ENCODE measurements around the gene CLDN22.

GRCh38 chr4:183366206-183366835 lies 46.2 kb upstream of the CLDN22 start:
- TF ChIP-seq NRF1 (IDR thresholded peaks at IDR 0.05; ENCODE audit: low read depth, low read length) (no peak), RFX5 (IDR thresholded peaks at IDR 0.05; ENCODE audit: borderline replicate concordance, low read depth, low read length) (no peak), EZH2 (IDR thresholded peaks at IDR 0.05; ENCODE audit: low read depth, low read length, severe bottlenecking) (no peak), POLR2A (IDR thresholded peaks at IDR 0.05; ENCODE audit: control extremely low read depth in 1 of 2, low read depth in 2 of 2, low read length in 2 of 2) (no peak), ATF3 (IDR thresholded peaks at IDR 0.05; ENCODE audit: insufficient read depth, low read depth, low read length) (no peak), POLR2AphosphoS5 (IDR thresholded peaks at IDR 0.05; ENCODE audit: low read depth, low read length) (no peak)
- TF ChIP-seq, protein P1, sequence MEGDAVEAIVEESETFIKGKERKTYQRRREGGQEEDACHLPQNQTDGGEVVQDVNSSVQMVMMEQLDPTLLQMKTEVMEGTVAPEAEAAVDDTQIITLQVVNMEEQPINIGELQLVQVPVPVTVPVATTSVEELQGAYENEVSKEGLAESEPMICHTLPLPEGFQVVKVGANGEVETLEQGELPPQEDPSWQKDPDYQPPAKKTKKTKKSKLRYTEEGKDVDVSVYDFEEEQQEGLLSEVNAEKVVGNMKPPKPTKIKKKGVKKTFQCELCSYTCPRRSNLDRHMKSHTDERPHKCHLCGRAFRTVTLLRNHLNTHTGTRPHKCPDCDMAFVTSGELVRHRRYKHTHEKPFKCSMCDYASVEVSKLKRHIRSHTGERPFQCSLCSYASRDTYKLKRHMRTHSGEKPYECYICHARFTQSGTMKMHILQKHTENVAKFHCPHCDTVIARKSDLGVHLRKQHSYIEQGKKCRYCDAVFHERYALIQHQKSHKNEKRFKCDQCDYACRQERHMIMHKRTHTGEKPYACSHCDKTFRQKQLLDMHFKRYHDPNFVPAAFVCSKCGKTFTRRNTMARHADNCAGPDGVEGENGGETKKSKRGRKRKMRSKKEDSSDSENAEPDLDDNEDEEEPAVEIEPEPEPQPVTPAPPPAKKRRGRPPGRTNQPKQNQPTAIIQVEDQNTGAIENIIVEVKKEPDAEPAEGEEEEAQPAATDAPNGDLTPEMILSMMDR (IDR thresholded peaks at IDR 0.05; ENCODE audit: control extremely low read depth in 1 of 3, insufficient read depth in 1 of 3, low read depth in 1 of 3, low read length in 3 of 3): no peak
- TF ChIP-seq, protein P2, sequence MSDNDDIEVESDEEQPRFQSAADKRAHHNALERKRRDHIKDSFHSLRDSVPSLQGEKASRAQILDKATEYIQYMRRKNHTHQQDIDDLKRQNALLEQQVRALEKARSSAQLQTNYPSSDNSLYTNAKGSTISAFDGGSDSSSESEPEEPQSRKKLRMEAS (IDR thresholded peaks at IDR 0.05): no peak

Measured in H1 (cell line).